Kidney (tissue), 14 donors: Measurements from ENCODE around the gene SEMA6B. TPM values are rescaled to one million over a fixed set of nuclear protein-coding genes. Genes with fewer than 3 reads are reported as not detected.

Source experiments
- DNase-seq, 5 donors: peaks; one replicate each; pipeline ENCODE4 v3.0.0-alpha.2; 2013 to 2020
- FAIRE-seq: peaks from 2 replicates; lab custom pipeline; 2012; peaks lifted over from hg19 to GRCh38; lab: Jason Lieb, UNC
- H3K27ac ChIP-seq, 2 donors: one replicate each; pipeline ENCODE4 v1.7.0; 2013; ENCODE audit warnings: low read depth in 2 of 2, low read length in 2 of 2, inconsistent platforms in 1 of 2
- H3K27me3 ChIP-seq: one replicate; pipeline ENCODE4 v1.7.1; 2013; ENCODE audit warnings: low read length, inconsistent platforms; ENCODE audit not compliant: control insufficient read depth, insufficient read depth
- H3K36me3 ChIP-seq, 3 donors: one replicate each; pipeline versions ENCODE4 v1.7.0 to v1.7.1; 2013; ENCODE audit warnings: low read length in 3 of 3, control low read depth in 1 of 3, inconsistent platforms in 1 of 3; ENCODE audit not compliant: insufficient read depth in 3 of 3, control insufficient read depth in 2 of 3
- H3K4me1 ChIP-seq, 3 donors: one replicate each; pipeline versions ENCODE4 v1.7.0 to v1.7.1; 2013; ENCODE audit warnings: low read length in 3 of 3, inconsistent platforms in 1 of 3, low read depth in 1 of 3; ENCODE audit not compliant: control insufficient read depth in 2 of 3, insufficient read depth in 2 of 3
- H3K4me3 ChIP-seq, 3 donors: one replicate each; pipeline versions ENCODE4 v1.7.0 to v1.8.1; 2013; ENCODE audit warnings: low read length in 3 of 3, control low read depth in 1 of 3, inconsistent platforms in 1 of 3
- H3K9ac ChIP-seq, 3 donors: one replicate each; pipeline versions ENCODE4 v1.7.0 to v1.7.1; 2013; ENCODE audit warnings: low read length in 3 of 3, control low read depth in 1 of 3, inconsistent platforms in 1 of 3
- H3K9me3 ChIP-seq, 3 donors: one replicate each; pipeline versions ENCODE4 v1.7.0 to v1.7.1; 2013; ENCODE audit warnings: low read length in 3 of 3, control low read depth in 1 of 3, inconsistent platforms in 1 of 3; ENCODE audit not compliant: control insufficient read depth in 2 of 3, insufficient read depth in 1 of 3
- CTCF ChIP-seq: IDR thresholded peaks from 3 replicates; pipeline ENCODE4 v1.5.1; 2012; ENCODE audit warnings: mild to moderate bottlenecking, moderate library complexity, borderline replicate concordance; ENCODE audit not compliant: insufficient read depth; ENCODE audit errors: extremely low read depth
- intact Hi-C: fragments of 100-400 bp; cut with DNase I; formaldehyde crosslinking; loops from one replicate; pipeline ENCODE4 v1.11.1; 2022
- polyA plus RNA-seq: library from polyadenylated mRNA; stranded (reverse); fragments of 350-450 nt; fragmentation: Illumina TruSeq; extraction: RNeasy Lipid Tissue Mini Kit (QIAGEN cat#74804); gene quantifications from one replicate; pipeline ENCODE4 v1.2.3, GENCODE V29; 2014; ENCODE audit warnings: low read depth, low replicate concordance; ENCODE audit not compliant: insufficient read depth
- total RNA-seq: library from RNA; stranded (reverse); fragmentation: NEBNext Ultra II Directional; extraction: Animal tissue kit (Norgen Biotek cat#: 25700); gene quantifications from one replicate; pipeline ENCODE4 v1.2.1, GENCODE V29; 2021
- donor health status: control.
- donor health status: control.
- donor health status: control.
- donor health status: control.
- donor health status: control.
- donor health status: DM: yes; HTN: yes; CAD: no.
- donor health status: Normal renal cell carcinoma (clear cell type).

Gene SEMA6B
- total and polyA plus RNA-seq, 2 donors from 2014 or later: 2.6 to 17.7 TPM

GRCh38 chr19:4513248-4513647 lies 46.2 kb downstream of the SEMA6B start:
- intact Hi-C loops: no loop called here
- Histone ChIP-seq H3K27me3 (no peaks in the 10 kb centered on the region), H3K9me3 (no peaks in the 10 kb centered on the region), H3K27ac (no peak overlapping the region), H3K4me3 (no peak overlapping the region), H3K4me1 (no peaks in the 10 kb centered on the region), H3K36me3 (no peaks in the 10 kb centered on the region), H3K9ac (no peak overlapping the region)
- TF ChIP-seq CTCF: no peak
- DNase-seq (no peak), FAIRE-seq (no peak)

- FAIRE-seq: no peak
- Histone ChIP-seq H3K36me3 (no peaks in the 10 kb centered on the region), H3K4me3 (no peak overlapping the region), H3K27ac (no peak overlapping the region), H3K27me3 (no peaks in the 10 kb centered on the region), H3K4me1 (no peaks in the 10 kb centered on the region), H3K9me3 (no peaks in the 10 kb centered on the region), H3K9ac (no peak overlapping the region)
- TF ChIP-seq CTCF: no peak
- intact Hi-C loops: no loop called here
- DNase-seq: no peak
These were observed 47.4 kb downstream of the SEMA6B start for GRCh38 chr19:4512070-4512469.

GRCh38 chr19:4511300-4512054 lies 48.0 kb downstream of the SEMA6B start:
- Histone ChIP-seq H3K36me3 (no peaks in the 10 kb centered on the region), H3K9me3 (no peaks in the 10 kb centered on the region), H3K27ac (no peak overlapping the region), H3K9ac (no peak overlapping the region), H3K4me3 (no peak overlapping the region), H3K27me3 (no peaks in the 10 kb centered on the region), H3K4me1 (no peaks in the 10 kb centered on the region)
- no peak for TF ChIP-seq CTCF
- no peak for FAIRE-seq
- intact Hi-C loops: no loop called here
- DNase-seq: no peak
